TTC549 (cell line): ENCODE results near the gene HSPB6.

Source experiments
- FAIRE-seq: peaks from 2 replicates; lab custom pipeline; 2012; peaks lifted over from hg19 to GRCh38; lab: Jason Lieb, UNC

Gene HSPB6

DNA sequence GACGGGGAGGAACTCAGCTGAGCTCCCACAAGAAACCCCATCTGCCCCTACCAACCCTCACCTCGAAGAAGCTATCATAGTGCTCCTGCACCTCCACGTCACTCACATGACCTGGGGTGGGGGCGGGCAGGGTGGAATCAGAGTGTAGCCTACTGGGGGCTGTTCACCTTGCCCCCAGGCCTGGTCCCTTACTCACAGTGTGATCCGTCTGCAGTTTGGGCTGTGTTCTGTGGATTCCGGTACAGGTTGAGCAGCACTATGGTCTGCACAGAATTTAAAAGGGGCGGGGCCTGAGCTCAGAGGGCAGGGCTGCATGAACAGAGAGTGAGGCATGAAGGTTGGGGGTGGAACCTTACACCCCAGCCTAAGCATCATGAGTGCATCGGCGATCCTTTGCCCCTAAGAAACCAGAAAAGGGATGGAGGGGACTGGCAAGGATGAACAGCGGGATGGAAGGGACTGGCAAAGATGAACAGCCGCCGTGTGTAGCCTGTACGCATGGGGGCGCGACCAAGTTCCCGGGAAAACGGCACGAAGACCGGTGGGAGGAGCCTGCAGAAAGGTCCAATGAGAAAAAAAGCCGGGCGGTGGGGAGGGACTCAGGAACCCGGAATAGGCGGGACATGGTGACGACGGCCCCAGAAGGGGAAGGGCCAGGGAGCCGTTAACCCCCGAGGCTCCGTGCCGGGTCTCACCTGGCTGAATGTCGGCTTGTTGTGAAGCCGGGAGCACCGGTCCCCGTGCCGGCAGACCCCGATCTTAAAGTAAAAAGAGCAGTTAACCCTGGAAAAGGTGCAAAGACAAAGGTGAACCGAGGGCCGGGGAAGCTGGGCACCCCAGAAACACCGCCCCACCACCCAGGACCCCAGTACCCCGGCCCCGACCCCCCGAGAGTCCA, 12.2 kb downstream of the HSPB6 start:
- FAIRE-seq, result peak; percentile 56

- no peak for FAIRE-seq
Measured at GRCh38 chr19:35743640-35744429, 13.0 kb downstream of the HSPB6 start.

GRCh38 chr19:35742121-35742724, 14.6 kb downstream of the HSPB6 start, which contains the start of gene IGFLR1:
IGFLR1 (minus strand) TSS chr19:35742452; CDS start chr19:35741180, 1,272 bp downstream.
- no peak for FAIRE-seq

GRCh38 chr19:35741203-35741515, 15.7 kb downstream of the HSPB6 start:
- FAIRE-seq, result no peak

DNA sequence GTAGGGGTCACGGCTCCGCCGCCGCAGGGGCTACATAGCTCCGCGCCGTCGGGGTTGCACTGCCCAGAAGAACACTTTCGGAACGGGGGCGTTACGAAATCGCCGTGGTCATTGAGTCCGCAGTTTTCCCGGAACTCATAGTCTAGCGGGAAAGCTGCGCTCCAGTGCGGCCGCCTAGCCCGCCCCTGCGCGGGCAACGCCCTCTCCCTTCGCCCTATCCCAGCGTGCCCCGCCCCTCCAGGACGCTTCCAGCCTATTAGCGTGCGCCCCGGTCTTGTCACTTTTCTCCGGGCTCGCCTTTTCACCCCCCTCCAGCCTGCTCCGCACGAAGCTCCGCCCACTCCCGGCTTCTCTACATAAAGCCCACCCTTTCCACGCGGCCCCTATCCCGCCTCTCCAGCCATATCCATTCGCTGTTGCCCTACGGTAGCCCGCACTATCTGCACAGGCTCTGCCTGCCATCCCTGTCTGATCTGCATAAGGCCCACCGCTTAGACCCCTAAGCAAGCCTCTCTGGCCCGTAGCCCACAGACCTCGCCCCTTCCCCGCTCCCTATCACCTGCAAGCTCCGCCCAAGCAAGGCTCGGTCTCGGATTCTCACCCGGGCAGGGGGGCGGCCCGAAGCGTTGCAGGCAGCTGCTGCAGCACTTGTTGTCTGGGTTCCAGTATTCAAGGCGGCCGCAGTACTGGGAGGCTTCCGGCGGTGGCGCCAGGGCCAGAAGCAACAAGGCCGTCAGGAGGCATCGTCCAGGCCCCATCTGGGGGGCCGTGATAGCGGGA, 16.2 kb downstream of the HSPB6 start:
- FAIRE-seq, result peak; percentile 56

DNA sequence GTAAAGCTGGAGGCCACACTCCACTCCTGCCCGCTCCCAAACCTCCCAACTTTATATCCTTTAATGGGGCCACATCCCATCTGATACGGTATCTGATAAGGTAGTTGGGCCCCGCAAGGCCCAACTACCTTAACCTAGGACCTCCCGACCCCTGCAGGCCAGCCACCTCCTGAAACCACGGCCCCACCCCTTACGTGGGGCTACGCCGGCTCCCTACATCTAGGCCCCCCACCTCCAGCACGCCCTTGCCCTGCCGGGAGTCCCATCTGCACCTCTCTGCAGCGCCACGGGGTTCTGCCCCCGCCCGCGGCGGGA, 16.8 kb downstream of the HSPB6 start:
- FAIRE-seq, result no peak

DNA sequence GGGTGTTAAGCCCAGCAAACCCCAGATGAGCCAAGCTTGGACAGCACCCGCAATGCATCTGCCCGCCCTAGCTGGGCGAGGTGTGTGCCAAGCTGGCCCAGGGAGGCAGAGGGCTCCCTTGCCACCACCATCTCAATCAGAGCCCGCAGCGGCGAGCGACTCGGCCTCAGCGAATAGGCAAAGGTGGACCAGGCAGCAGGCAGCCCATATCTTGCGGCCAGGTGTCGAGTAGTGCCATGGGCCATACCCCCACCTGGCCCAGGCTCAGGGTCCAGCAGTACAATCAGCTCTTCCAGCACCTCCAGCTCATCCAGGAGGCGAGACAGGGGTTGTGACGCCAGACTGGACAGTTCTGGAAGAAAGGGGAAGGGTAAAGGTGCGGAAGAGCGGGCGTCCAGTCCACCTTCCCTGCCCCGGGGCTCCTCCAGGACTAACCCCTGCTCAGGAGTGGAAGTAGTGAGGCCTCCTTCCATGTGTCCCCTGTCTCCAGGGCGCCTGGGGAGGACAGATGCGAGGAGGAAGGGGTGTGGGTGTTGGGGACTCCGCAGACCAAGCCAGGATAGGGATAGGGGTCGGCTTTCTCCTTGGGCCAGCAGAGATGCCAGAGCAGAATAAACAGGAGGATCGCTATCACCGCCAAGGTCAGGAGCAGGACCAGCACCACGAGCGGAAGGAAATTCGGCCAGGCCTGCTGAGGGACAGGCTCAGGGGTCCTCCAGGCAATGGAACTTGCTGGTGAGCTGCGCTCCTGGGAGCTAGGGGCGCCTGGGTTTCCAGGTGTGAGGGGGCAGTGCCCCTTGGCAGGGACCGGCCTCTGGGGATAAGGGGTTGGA, 17.3 kb downstream of the HSPB6 start:
- FAIRE-seq, result no peak

DNA sequence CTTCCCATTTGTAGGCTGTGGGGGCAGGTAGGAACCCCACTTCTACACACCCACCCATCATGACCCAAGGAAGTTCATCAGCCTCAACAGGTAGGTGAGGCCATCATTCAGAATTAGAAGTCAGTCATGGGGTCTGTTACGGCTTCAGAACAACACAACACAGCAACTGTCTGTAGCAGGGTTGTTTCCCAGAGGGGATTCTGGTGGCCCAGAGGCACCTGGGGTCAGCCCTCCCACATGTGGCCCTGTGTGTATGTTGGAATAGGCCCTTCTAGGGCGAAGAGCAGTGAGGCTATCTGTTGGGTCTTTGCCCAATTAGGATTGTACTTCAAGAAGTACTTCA, 18.0 kb downstream of the HSPB6 start:
- no peak for FAIRE-seq

DNA sequence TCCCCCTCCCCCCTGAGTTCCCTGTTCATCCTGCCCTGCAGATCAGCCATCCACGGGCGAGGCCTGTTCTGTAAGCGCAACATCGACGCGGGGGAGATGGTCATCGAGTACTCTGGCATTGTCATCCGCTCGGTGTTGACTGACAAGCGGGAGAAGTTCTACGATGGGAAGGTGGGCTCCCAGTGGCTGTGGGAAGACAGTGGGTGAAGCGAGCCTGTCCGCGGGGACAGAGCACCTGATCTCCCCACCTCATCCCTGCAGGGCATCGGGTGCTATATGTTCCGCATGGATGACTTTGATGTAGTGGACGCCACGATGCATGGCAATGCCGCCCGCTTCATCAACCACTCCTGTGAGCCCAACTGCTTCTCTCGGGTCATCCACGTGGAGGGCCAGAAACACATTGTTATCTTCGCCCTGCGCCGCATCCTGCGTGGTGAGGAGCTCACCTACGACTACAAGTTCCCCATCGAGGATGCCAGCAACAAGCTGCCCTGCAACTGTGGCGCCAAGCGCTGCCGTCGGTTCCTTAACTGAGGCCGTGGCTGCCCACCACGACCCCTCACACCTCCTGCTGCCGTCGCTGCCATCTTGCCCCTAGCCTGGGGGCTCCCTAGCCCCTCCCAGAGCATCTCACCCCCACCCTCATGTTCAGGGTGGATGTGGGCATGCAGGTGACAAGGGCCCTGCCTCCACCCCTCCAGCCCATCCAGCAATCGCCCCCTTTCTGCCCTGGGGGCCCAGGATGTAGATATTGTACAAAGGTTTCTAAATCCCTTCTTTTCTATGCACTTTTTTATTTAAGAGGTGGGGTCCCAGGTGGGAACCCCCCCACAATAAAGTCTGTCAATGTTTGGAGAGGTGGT, 18.6 kb downstream of the HSPB6 start:
- no peak for FAIRE-seq

DNA sequence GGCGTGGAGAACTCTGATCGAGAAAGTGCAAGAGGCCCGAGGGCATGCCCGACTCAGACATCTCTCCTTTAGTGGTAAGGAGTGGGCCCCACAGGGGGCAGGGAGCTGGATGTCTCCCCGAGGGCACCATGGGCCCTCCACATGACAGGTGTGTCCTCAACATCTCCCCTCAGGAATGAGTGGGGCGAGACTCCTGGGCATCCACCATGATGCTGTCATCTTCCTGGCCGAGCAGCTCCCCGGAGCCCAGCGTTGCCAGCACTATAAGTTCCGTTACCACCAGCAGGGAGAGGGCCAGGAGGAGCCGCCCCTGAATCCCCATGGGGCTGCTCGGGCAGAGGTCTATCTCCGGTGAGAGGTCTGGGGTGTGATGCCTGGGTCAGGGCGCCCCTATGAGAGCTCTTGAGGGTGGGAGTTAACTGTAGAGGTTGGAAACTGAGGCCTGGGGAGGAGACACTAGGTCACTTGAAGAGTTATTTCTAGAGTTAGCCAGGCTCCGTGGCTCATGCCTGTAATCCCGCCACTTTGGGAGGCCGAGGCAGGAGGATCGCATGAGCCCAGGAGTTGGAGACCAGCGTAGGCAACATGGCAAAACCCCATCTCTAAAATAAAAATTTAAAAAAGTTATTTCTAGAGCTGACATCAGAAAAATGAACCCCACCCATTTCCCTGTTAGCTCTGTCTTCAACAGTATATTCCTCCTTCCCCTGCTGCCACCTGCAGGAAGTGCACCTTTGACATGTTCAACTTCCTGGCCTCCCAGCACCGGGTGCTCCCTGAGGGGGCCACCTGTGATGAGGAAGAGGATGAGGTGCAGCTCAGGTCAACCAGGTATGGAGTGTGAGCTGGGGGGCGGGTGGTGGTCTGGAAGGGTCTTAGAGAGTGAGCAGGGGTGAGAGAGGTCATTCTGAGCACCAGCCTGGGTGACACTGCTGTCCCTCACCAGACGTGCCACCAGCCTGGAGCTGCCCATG, 19.6 kb downstream of the HSPB6 start:
- FAIRE-seq, result no peak

GRCh38 chr19:35734889-35735288, 21.9 kb downstream of the HSPB6 start:
- no peak for FAIRE-seq

- no peak for FAIRE-seq
Measured at GRCh38 chr19:35734273-35734672, 22.6 kb downstream of the HSPB6 start.

- FAIRE-seq, result no peak
Measured at GRCh38 chr19:35733180-35734125, 23.4 kb downstream of the HSPB6 start.

DNA sequence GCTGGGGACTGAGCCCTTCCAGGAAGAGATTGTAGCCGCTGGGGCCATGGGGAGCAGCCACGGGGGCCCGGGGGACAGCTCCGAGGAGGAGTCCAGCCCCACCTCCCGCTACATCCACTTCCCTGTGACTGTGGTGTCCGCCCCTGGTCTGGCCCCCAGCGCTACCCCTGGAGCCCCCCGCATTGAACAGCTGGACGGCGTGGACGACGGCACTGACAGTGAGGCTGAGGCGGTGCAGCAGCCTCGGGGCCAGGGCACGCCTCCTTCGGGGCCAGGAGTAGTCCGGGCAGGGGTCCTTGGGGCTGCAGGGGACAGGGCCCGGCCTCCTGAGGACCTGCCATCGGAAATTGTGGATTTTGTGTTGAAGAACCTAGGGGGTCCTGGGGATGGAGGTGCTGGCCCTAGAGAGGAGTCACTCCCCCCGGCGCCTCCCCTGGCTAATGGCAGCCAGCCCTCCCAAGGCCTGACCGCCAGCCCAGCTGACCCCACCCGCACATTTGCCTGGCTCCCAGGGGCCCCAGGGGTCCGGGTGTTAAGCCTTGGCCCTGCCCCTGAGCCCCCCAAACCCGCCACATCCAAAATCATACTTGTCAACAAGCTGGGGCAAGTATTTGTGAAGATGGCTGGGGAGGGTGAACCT, 24.2 kb downstream of the HSPB6 start:
- FAIRE-seq, result no peak

GRCh38 chr19:35731779-35732405, 24.9 kb downstream of the HSPB6 start:
- no peak for FAIRE-seq

DNA sequence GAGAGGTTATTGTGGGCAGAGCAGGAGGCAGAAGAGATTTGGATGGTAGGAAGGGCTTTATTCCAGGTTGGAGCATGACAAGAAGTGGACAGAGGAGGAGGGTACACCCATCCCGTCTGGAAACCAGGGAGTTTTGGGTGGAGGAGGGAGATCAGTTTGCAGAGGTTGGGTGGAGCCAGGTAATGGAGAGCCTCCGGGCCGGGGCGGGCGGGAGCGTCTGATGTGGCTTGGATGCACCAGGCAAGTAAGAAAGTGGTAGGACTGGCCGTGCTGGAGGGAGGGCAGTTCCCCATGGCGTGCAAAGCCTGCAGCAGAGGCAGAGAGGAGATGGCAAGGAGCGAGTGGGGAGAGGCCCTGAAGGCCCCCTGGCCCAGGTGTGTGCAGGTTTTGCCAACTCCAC, 25.5 kb downstream of the HSPB6 start:
- FAIRE-seq, result no peak

GRCh38 chr19:35730326-35730725, 26.5 kb downstream of the HSPB6 start:
- no peak for FAIRE-seq
